ENCODE results near the gene OR13D1. TPM values are rescaled to one million over a fixed set of nuclear protein-coding genes. Genes with fewer than 3 reads are reported as not detected.
"Not testable (repeated sequence)": the region's sequence is repeated elsewhere in the genome, so short reads cannot be mapped to it uniquely, and the experiment has no call there.

Gene OR13D1
- polyA plus RNA-seq (ENCODE audit: insufficient read length in 3 of 3), result not detected
- long read RNA-seq, donor 1, result 0 reads
- long read RNA-seq, donor 2, result 0 reads
- long read RNA-seq, donor 3, result 0 reads
- long read RNA-seq, donor 4, result 0 reads
- long read RNA-seq, donor 5, partial matches to known transcripts, result 0 of 1 reads
- long read RNA-seq, donor 5, other reads (novel, unspliced or antisense), result 0 of 1 reads
- long read RNA-seq, donor 6, result 0 reads
- long read RNA-seq, donor 7, result 0 reads
- long read RNA-seq, donor 8, result 0 reads
- long read RNA-seq, donor 9, result 0 reads
- long read RNA-seq, donor 10, result 0 reads
- long read RNA-seq, donor 11, result 0 reads
- long read RNA-seq, donor 12, result 0 reads
- long read RNA-seq, donor 13, result 0 reads
- long read RNA-seq, donor 14, result 0 reads
- long read RNA-seq, donor 15, result 0 reads
- long read RNA-seq, donor 16, result 0 reads

- no peak for DNase-seq
These were observed at the start of gene OR13D1 for GRCh38 chr9:104694218-104694617. Gene OR13D1 (plus strand): TSS chr9:104694518. CDS start chr9:104694518, 0 bp downstream.

GRCh38 chr9:104658496-104659195 is 35.7 kb upstream of the OR13D1 start:
- no peak for DNase-seq

- DNase-seq, result no peak
These were observed 18.7 kb upstream of the OR13D1 start for GRCh38 chr9:104675611-104676010.

- DNase-seq, result peak; percentile 39
These were observed 11.7 kb upstream of the OR13D1 start for GRCh38 chr9:104682642-104683041.

GRCh38 chr9:104686081-104686480 is 8.2 kb upstream of the OR13D1 start:
- DNase-seq, result no peak

GRCh38 chr9:104700306-104700705 is 6.0 kb downstream of the OR13D1 start:
- DNase-seq, result no peak

GRCh38 chr9:104708737-104709136 is 14.4 kb downstream of the OR13D1 start:
- DNase-seq, result not testable (repeated sequence)

- no peak for DNase-seq
These were observed 17.3 kb downstream of the OR13D1 start for GRCh38 chr9:104711604-104712003.

- DNase-seq, result no peak
These were observed 30.7 kb downstream of the OR13D1 start for GRCh38 chr9:104725014-104725413.

- no peak for DNase-seq
These were observed 44.1 kb downstream of the OR13D1 start for GRCh38 chr9:104738452-104738851.

- no peak for DNase-seq
These were observed 46.3 kb downstream of the OR13D1 start for GRCh38 chr9:104740621-104741020.

GRCh38 chr9:104743376-104743985 is 49.2 kb downstream of the OR13D1 start:
- DNase-seq, result peak; percentile 56

Other genes with a start within 250 kb of the OR13D1 start
- not detected for gene OR13F1, start 190.3 kb upstream of the OR13D1 start, polyA plus RNA-seq (ENCODE audit: insufficient read length in 3 of 3)
- gene OR13C4, start 167.3 kb upstream of the OR13D1 start, polyA plus RNA-seq (ENCODE audit: insufficient read length in 3 of 3), result not detected
- gene OR13C3, start 157.7 kb upstream of the OR13D1 start, polyA plus RNA-seq (ENCODE audit: insufficient read length in 3 of 3), result not detected
- gene OR13C8, start 125.3 kb upstream of the OR13D1 start, polyA plus RNA-seq (ENCODE audit: insufficient read length in 3 of 3), result not detected
- gene OR13C5, start 95.1 kb upstream of the OR13D1 start, polyA plus RNA-seq (ENCODE audit: insufficient read length in 3 of 3), result not detected
- gene OR13C2, start 88.9 kb upstream of the OR13D1 start, polyA plus RNA-seq (ENCODE audit: insufficient read length in 3 of 3), result under 1 TPM in 1 of 3 donors, not detected in 2; 0.09 TPM
- gene OR13C9, start 76.3 kb upstream of the OR13D1 start, polyA plus RNA-seq (ENCODE audit: insufficient read length in 3 of 3), result not detected
- gene NIPSNAP3A, start 53.2 kb downstream of the OR13D1 start, polyA plus RNA-seq (ENCODE audit: insufficient read length in 3 of 3), result 10 to 100 TPM; 45.6 to 51.4 (median 50.8) TPM
- 10 to 100 TPM in 2 of 3 donors, 1 to 10 TPM in 1; 8.8 to 15.2 (median 14.9) TPM for gene NIPSNAP3B, start 69.6 kb downstream of the OR13D1 start, polyA plus RNA-seq (ENCODE audit: insufficient read length in 3 of 3)
- 10 to 100 TPM in 1 of 3 donors, 1 to 10 TPM in 2; 8.6 to 11.0 (median 9.1) TPM for gene ABCA1, start 233.6 kb downstream of the OR13D1 start, polyA plus RNA-seq (ENCODE audit: insufficient read length in 3 of 3)